ENCODE results near the gene MIS18BP1.
"Not testable (repeated sequence)": the region's sequence is repeated elsewhere in the genome, so short reads cannot be mapped to it uniquely, and the experiment has no call there.

The MIS18BP1 gene

DNA sequence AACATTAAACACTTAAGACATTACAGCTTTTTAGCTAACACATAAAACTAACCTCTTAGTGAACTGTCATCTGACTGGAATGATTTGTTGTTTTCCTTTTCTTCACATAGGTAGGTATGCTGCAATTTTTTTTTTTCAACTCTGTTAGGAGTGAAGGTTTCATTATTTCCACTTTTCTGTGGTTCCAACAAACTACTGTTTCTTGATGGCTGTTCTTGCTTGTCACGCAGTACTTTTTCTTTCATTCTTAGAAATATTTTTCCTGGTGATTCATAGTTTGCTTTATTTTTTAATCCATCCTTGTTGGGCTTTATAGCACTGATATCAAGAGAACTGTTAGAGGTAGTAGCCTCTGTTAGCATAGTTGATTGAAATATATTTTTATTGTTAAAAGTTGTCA is 6.3 kb downstream of the MIS18BP1 start:
- no peak overlapping the region for H3K4me3 ChIP-seq (ENCODE audit: low read depth, low read length)

DNA sequence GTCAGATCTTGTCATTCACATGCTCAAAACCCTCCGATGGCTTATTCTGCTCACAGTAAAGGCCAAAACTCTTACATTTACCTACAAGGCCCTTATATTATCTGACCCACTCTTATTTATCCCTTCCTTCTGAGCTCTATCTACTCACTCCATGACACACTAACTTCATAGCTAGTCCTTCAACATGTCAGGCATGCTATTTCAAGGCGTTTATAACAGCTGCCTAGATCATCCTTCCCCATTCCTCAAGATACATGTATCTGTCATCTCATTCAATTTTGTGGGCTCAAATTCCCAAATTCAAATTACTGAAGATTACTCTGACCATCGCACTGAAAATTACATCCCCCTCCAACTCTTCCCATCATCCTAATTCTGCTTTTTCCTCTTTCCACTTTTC is 6.9 kb downstream of the MIS18BP1 start:
- no peak overlapping the region for H3K4me3 ChIP-seq (ENCODE audit: low read depth, low read length)

DNA sequence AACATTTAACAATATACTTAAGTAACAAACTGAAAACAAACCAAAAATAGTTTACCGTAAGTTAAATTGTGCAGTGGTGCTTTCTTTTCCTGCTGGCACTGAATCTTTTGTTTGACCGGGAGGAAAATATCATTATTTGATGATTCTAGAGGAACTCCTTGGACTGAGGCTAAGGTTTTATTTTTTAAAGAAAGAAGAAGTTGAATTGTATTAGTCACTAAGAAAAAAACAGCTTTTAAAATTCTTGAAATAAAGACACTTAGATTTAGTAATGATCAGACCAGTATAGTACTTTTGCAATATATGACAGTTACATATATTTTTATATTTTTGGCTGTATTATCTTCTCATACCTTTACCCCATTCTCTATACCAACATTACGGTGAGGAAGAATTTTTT is 10.3 kb downstream of the MIS18BP1 start:
- H3K4me3 ChIP-seq (ENCODE audit: low read depth, low read length) = no peak overlapping the region

DNA sequence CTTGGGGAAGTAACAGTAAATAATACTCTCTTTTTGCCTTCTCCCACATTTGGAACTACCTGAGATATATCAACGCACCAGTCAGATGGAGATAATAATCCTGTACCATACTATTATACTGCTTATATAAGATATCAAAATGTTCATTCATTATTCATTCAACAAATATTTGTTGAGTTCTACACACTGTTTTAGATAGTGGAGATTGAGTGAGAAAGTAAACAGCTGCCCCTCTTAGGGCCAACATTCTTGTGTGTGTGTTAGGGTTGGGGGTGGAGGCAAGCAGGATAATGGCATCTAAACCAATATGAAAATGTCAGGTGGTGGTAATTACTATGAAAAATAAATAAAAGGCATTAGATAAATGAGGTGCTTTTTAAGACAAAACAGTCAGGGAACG is 14.0 kb downstream of the MIS18BP1 start:
- H3K4me3 ChIP-seq (ENCODE audit: low read depth, low read length) = no peak overlapping the region

DNA sequence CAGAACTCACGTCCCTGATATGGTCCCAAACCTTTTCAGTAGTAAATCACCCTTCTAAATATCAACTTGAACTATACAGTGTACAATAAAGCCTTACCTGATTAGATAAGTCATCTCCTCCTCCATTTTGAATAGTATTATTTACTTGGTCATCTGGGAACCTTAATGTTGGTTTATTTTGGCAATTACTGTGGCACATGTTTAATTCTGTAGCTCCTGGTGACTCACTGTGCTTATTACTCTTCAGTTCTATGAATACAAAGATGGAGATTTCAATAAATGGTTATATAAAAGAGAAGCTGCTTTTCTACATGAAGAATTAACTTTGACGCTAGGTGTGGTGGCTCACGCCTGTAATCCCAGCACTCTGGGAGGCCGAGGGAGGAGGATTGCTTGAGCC is 25.4 kb downstream of the MIS18BP1 start:
- H3K4me3 ChIP-seq (ENCODE audit: low read depth, low read length) = no peak overlapping the region

DNA sequence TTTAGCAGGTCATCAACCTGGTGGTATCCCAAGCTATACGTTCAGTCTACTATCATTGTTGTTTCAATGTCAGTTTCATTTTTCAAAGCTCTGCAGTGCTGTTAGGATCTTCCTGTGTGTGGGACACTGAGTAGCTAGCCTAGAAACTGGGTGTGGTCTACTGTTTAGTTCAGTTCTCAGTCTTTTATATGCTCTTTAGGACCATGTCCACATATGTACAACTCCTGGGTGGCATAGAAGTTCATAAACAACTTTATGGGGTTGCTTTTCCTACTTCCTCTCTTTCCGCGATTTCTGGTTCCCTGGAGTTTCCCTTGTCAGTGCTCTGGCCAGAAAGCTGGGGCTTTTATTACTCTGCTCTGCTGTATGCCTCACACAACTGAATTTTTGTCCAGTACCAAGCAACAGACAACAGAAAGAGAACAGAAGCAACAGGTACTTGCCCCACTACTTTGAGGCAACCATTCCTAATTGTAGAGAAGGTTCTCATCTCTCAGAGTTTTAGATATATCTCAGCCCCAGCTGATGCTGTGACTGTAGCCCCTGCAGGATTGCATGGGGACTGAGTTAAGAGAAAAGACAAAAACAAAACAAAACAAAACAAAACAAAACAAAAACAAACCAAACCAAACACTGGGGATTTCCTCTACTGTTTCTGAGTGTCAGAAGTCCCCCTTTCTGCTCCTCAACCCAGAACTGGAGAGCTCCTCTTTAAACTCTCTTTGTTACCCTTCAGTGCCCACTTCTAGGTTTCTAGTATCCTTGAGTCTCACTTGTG is 30.3 kb downstream of the MIS18BP1 start:
- no peak overlapping the region for H3K4me3 ChIP-seq (ENCODE audit: low read depth, low read length)

DNA sequence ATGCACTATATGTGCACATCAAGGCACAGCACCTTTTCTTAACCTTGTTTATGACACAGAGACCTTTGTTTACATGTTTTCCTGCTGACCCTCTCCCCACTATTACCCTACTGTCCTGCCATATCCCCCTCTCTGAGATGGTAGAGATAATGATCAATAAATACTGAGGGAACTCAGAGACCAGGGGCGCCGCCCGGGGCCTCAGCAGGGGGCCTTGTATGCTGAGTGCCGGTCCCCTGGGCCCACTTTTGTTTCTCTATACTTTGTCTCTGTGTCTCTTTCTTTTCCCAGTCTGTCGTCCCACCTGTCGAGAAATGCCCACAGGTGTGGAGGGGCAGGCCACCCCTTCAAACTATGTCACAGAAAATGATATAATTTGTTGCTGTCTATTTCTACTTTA is 38.7 kb downstream of the MIS18BP1 start:
- H3K4me3 ChIP-seq (ENCODE audit: low read depth, low read length) = not testable (repeated sequence)

DNA sequence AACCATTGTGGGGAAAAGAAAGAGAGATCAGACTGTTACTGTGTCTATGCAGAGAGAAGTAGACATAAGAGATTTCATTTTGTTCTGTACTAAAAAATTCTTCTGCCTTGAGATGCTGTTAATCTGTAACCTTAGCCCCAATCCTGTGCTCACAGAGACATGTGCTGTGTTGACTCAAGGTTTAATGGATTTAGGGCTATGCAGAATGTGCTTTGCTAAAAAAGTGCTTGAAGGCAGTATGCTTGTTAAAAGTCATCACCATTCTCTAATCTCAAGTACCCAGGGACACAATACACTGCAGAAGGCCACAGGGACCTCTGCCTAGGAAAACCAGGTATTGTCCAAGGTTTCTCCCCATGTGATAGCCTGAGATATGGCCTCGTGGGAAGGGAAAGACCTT is 39.3 kb downstream of the MIS18BP1 start:
- H3K4me3 ChIP-seq (ENCODE audit: low read depth, low read length) = not testable (repeated sequence)

DNA sequence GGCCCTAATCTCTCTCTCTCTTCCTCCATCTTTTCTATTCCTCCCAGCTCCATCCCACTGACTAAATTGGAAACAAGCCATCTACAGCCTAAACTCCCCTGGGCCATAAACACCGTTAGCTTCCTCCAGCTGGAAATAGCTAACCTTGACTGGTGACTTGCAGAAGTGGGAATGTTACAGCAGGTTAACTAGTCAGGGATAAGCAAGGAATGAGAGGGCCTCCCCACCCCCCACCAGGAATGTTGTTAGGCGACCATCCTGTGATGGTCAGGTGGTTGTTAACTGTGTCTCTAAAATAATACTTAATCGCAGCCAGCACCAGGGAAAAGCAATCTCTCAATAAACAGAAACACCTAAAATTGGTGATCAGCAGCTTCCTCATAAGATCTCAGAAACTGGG is 40.8 kb downstream of the MIS18BP1 start:
- no peak overlapping the region for H3K4me3 ChIP-seq (ENCODE audit: low read depth, low read length)

DNA sequence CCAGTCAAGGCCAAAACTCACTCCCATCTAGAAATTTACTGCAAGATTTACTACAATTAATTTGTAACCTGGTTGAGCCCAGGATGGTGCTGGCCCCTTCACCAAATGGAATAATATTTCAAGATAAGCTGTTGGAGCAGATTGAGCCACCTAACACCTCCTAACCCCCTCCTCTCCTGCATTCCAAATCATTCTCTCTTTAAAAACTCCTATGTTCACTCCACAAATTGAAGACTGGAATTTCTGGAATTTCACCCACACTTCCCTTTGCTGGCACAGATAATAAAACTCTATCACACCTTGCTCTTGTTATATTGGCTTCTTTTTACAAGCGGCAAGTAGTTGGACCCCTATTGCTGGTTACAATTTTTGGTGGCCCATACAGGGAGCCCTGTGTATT is 41.7 kb downstream of the MIS18BP1 start:
- no peak overlapping the region for H3K4me3 ChIP-seq (ENCODE audit: low read depth, low read length)

DNA sequence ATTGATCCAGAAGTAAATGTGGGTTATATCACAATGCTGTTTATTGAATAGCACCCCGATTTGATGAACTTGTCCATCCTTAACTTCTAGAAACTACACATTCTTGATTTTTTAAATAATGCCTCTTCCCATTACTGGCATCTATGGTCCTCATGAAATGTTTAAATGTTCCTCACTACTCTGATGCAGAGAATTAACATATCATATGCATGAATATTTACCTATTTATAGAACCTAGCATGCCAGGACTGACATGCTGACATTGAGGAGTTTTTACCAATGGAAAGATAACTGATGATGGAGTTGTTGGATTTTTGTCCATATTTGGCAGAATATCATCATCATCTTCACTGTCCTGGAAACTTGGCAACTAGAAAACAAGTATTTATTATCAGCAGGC is 42.8 kb downstream of the MIS18BP1 start:
- H3K4me3 ChIP-seq (ENCODE audit: low read depth, low read length) = no peak overlapping the region

DNA sequence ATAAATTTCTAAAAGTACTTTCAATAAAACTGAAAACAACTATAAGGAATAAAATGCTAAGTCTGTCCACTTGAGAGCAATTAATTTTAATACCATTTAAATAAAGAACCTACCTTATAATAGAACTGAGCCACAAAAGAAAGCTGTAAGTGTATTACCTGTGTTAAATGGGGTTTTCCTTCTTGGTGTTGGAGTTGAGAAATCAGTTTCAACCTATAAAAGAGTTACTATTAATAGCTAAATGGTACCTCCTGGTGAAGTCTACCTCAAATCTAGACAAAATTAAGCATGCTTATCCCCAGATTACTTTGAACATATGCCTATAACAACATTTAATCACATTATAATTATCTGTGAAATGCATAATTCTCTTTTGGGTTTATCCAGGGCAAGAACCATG is 48.8 kb downstream of the MIS18BP1 start:
- no peak overlapping the region for H3K4me3 ChIP-seq (ENCODE audit: low read depth, low read length)

DNA sequence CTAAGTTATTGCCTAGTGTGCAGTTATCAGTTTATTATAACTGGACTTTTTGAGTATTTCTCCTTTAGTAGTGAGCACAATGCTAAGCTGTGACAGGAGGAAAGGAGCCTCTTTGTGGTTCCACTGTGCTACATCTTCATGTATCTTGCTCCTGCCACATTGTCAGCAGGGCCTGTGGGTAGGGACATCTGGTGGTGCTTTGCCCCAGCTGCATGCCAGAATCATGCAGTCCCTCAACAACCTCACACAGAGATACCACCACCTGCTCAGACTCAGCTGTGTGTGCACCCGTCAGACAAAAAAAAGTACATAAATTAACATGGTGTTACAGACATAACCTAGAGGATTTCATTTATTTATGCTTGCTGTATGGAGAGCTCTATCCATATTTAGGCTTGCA is 51.1 kb downstream of the MIS18BP1 start:
- H3K4me3 ChIP-seq (ENCODE audit: low read depth, low read length) = no peak overlapping the region

DNA sequence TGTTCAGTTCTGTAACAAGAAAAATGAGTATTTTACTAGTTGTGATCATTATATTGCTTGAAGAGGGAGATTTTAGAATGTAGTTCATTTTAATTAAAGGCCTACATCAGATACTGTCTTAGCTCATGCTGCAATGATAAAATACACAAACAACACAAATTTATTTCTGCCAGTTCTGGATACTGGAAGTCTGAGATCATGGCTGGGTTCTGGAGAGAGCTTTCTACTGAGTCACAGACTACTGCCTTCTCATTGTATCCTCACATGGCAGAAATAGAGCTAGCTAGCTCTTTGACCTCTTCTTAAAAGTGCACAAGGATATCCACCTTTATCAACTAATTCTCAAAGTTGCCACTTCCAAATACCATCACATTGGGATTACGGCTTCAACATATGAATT is 53.8 kb downstream of the MIS18BP1 start:
- H3K4me3 ChIP-seq (ENCODE audit: low read depth, low read length) = no peak overlapping the region

DNA sequence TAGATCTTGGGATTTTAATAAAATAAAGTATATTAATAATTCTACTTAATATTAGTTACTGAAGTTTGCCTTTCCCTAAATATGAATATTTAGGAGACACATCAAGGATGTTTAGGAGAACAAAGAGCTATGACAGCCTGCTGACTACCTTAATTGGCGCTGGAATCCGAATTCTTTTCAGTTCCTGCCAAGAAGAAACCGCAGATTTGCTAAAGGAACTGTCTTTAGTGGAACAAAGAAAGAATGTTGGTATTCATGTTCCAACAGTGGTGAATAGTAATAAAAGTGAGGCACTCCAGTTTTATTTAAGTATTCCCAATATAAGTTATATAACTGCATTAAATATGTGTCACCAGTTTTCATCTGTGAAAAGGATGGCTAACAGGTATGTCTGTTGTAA is 54.5 kb downstream of the MIS18BP1 start:
- no peak overlapping the region for H3K4me3 ChIP-seq (ENCODE audit: low read depth, low read length)

DNA sequence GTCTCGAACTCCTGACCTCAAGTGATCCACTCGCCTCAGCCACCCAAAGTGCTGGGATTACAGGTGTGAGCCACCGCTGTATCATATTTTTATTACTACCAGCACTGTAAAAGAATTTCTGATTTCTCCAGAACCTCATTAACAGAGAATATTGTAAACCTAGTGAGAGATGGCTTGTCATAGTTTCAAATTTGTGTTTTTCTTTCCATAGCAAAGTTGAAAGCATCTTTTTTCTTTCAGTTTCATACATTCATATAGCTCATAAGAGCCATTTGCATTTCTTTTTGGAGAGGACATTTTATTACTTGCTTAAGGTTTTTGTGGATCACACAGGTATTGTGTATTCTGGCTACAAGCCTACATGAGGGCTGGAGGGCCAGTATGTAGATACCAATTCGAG is 58.0 kb downstream of the MIS18BP1 start:
- no peak overlapping the region for H3K4me3 ChIP-seq (ENCODE audit: low read depth, low read length)

DNA sequence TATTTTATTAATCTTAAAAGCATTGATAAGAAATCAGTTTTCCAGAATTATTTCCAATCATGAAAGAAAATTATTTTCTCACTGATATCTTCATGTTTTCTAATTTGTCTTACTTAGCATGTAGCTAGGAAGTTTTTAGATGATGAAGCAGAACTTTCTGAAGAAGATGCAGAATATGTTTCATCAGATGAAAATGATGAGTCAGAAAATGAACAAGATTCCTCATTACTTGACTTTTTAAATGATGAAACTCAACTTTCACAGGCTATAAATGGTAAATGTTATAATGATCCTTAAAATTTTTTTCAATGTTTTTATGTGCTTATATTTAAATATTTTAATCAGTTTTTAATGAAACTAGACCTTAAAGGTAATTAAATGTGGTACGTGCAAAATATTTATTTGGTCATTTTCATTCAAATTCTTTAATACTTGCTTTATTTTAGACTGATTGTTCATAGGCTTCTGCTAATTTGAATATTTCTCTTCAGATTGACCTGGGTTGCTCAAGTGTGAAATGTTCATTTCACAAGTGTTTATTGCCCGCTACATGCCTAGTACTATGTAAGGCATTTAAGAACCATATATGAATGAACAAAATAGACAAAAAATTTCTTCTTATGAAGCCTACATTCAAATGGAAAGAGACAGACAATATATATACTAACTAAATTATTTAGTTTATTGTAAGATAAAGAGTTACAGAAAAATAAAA is 67.7 kb downstream of the MIS18BP1 start:
- H3K4me3 ChIP-seq (ENCODE audit: low read depth, low read length) = no peak overlapping the region

DNA sequence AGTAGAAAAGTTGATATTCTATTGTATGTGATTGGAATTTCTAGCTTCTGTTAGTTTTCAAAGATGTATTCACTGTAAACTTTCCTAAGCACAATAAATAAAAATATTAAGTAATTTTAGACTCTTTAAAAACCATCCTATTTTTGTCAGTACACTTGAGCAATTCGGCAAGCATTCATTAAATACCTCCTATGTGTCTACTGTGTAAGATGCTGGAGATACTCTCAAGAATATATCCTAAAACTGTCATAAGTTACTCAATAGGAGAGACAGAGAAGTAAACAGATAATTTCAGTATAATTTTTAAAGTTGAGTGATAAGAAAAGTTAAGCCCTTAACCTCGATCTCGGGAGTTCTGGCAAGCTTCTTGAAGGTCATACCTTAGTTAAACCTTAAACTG is 71.2 kb downstream of the MIS18BP1 start:
- H3K4me3 ChIP-seq (ENCODE audit: low read depth, low read length) = no peak overlapping the region

DNA sequence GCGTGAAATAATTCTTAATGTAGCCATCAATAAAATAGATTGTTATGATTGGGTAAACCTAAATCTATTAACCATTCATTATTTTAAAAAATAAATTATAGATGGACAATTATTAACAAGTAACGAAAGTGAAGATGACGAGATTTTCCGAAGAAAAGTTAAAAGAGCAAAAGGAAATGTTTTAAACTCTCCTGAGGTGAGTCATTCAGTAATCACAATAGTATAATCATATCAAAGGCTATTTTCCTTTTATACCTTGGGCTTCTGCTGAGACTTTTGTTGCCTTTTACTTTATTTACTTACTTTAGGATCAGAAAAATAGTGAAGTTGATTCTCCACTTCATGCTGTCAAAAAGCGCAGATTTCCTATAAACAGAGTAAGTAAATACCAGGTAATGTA is 71.7 kb downstream of the MIS18BP1 start:
- H3K4me3 ChIP-seq (ENCODE audit: low read depth, low read length) = no peak overlapping the region

DNA sequence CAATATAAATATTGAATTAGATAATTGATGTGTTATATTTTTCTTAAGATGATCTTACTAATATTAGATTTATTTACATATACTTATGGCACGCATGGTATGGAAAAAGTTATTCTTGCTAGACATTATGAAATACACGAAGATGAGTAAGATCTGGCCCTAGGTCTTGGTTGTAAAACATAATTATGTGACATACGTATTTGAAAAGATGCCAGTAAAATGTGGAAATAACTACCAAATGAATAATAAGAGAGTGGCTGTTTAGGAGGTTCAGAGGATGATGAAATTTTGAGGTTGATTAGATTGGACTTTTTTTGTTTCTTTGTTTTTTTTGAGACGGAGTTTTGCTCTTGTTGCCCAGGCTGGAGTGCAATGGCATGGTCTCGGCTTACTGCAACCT is 75.9 kb downstream of the MIS18BP1 start:
- H3K4me3 ChIP-seq (ENCODE audit: low read depth, low read length) = no peak overlapping the region

DNA sequence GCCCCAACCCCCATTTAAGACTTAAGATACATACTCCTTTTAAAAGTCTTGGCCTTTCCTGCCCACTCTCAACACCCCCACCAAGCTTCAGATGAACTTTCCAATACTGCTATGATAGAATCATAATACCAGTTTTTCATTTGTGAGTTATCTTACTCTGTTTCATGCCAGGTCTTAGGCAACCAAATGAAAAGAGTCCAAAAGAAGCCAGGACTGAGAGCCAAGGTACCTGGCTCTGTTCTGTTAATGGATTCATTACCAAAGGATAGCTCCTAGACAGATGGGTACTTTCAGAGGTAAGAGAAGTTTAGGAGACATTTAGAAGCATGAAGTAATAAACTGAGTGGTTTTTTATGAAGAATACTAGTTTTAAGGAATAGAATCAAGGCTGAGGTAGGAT is 83.1 kb downstream of the MIS18BP1 start:
- no peak overlapping the region for H3K4me3 ChIP-seq (ENCODE audit: low read depth, low read length)

DNA sequence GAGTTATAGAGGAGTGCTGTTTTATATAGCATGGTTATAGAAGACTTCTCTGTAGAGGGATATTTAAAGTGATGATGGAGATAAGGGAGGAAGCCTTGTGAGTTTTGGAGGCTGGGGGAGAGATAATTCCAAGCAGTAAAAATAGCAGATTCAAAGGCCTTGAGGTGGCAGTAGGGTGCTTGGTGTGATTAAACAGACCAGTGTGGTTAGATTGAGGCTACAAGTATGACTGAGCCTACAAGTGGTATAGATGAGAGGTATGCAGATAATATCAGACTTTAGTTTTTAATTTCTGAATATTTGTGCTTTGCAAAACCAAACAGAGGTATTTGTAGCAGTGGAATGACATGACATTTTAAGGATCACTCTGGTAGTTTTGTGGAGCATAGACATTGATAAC is 96.9 kb downstream of the MIS18BP1 start:
- H3K4me3 ChIP-seq (ENCODE audit: low read depth, low read length) = no peak overlapping the region

All from iPS-11a (cell line).